ENCODE results near the gene PGLYRP4.

Gene PGLYRP4

DNA sequence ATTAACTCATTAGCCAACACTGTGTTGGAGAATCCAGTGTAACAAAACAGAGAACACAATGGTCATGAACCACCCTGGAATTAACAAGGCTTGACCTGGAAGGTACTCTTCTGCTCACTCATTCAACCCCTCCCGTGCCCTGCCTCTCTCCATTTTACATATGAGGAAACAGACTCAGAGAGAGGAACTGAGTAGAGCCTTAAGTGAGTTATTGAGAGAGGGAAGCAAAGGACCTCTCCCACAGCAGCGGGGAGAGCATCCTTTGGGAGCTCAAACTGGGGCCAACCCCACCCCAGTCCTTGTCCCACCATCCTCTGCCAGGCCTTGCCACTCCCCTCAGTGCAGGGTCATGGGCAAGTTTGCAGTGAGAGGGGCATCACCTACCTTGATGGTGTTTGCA, 25.4 kb upstream of the PGLYRP4 start:
- DNase-seq = no peak

DNA sequence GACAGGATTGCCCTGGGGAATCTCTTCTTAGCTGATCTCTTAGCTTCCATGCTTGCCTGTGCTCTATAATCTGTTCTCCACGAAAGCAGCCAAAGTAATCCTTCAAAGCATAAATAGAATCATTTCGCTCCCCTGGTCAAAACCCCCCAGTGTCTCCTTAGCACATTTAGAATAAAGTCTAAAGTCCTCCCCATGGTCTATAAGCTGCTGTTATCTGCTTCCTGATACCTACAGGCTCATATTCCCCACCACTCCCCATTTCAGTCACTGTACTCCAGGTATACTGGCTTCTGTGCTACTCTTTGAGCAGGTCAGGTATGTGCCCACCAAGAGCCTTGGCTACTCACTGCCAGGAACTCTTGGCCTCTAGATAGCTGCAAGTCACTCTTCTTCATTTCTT, 23.9 kb upstream of the PGLYRP4 start:
- no peak for DNase-seq

DNA sequence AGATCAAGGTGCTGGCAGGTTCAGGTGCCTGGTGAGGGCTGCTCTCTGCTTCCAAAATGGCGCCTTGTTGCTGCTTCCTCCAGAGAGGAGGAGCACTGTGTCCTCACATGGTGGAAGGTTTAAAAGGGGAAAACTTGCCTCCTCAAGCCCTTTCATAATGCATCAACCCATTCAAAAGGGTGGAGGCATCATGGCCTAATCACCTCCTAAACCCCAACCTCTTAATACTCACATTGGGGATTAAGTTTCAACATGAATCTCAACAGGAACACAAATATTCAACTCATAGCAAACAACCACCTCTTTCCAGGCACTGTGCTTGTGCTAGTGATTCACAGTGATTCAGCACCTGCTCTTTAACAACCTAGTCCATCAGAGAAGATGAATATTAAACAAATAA, 22.6 kb upstream of the PGLYRP4 start:
- DNase-seq = no peak

DNA sequence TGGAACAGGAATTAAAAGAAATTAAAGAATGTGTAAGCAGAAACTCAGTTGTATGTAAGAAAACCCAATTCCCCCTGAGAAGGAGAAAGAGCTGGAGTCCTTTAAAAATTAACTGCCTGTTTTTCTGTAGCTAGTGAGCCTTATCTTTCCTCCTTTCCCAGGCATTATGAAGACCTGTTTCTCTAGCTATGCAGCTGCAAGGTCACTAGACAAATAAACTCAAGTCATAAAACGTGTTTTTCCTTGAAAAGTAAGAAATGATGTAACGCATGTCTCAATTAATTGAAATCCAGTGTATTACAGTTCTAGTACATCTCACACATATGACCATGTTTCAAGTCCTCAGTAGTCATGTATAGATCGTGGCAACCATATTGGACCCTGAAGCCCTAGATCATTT, 21.5 kb upstream of the PGLYRP4 start:
- no peak for DNase-seq

DNA sequence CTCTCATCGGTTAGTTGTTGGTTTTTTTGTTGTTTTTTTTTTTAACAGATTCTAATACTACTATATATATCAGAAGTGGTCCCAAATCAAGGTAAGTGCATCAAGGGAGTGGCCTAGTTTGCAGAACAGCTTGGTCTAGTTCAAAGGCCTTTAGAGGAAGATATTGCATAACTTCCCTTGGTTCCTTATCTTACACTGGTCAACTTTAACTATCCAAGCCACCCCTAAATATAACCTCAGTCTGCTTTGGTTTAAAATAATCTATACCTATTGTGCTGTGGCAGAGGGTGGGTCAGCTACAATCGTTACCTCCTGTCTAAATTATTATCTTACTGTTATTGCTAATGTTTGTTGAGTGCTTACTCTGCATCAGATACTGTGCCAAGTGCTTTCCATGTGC, 19.9 kb upstream of the PGLYRP4 start:
- DNase-seq = no peak

DNA sequence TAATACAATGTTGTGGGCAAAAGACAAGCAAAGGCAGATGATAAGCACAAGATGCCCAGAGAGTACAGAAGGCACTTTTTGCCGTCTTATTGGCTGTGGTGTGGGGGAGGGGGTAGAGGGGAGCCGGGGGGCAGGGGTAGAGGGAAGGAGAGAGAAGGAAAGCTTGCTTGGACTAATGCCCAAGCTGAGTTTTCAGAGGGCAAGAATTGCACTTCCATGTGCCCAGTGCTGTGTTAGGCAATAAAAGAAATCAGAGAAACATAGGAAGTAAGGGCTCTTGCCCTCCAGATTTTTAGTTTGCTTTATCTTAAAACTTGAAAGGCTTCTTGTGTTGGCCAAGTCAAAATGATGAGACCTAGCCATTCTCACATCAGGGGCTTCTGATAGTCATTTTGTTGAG, 18.4 kb upstream of the PGLYRP4 start:
- no peak for DNase-seq

DNA sequence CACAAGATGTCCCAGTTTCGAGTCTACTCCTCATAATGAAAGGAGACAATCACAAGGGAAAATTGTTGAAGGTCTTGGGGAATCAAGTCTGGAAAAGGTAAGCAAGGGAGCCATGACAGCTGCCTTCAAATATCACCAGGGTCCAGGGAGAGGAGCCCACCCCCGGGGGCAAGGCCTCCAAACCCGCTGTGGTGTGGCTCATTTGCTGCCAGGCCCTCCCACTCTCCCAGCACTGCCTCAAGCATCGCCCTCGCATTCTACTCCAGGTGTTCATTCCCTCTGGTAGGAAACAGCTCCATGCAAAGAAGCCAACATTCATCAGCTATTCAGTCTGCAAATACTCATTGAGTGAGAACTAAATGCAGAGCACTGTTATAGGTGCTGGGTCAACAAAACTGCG, 17.6 kb upstream of the PGLYRP4 start:
- no peak for DNase-seq

DNA sequence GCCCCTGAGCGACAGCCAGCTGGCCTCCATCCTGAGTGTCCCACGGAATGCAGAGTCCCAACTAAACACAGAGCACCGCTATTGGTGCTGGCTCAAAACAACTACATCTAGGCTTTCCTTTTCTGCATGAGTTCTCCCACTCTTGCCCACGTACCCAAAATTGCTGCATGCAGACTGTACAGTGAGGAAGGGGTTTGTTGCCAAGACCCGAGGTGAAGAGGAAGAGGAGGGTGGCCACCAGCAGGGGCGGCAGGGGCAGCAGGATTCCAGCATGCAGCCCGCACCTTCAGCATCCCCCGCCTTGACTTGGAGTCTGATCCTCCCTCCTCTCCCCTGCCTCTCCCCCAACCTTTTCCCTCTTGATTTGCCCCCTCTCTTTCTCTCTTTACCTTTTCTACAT, 17.1 kb upstream of the PGLYRP4 start:
- no peak for DNase-seq

DNA sequence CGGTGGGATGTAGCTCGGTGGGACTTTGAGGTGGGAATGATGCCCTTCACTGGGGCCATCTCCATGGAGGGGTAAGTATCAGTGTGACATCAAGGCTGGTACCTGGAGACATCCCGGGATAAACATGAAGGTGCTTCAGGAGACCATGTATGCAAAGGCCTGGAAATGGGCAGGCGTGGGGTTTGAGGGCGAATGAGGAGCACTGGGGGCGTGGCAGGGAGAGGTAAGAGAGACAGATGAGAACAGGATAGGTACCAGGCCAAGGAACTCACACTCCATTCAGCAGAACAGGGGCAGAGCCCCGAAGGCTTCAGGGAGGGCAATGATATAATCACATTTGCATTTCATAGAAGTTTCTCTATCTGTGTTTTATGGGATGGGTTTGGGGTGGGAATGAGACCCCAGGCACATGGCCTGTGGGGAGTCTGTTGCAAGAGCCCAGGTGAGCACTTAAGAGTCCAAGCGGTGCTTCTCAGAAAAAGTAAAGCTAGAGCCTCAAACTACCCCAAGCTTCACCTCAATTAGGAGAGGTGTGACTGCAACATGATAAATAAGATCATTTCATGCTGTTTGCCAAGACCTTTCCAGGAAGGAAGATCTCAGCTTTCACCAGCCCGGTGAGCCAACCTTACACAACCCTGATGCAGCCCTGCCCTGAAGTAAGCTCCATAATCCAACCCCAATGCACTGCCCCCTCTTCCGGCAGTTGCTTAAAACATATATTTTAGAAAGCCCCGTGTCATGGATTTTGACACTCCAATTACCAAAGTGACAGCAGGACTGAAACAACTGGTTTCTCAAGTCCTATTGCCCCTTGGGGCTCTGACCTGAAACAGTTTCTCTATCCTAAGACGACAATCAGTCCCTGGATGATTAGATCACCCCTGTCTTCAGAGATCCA, 16.4 kb upstream of the PGLYRP4 start:
- DNase-seq = no peak

DNA sequence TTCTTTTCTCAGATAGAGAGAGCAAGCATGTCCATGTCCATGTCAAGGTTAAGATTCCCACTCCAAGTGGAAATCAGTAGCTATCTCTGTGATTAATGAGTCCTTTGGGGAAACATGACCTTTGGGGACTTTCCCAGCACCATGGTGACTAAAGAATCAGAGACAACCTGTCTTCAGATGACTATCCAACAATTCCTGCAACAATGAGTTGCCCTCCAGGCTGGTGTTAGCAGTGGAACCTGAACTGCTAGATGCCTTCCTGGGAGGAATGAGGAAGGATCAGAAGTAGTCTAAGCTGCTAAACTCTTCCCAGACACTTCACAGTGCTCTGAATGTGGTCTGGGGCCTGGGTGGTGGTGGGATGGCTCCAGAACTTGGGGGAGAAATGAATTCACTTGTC, 15.5 kb upstream of the PGLYRP4 start:
- DNase-seq = no peak

DNA sequence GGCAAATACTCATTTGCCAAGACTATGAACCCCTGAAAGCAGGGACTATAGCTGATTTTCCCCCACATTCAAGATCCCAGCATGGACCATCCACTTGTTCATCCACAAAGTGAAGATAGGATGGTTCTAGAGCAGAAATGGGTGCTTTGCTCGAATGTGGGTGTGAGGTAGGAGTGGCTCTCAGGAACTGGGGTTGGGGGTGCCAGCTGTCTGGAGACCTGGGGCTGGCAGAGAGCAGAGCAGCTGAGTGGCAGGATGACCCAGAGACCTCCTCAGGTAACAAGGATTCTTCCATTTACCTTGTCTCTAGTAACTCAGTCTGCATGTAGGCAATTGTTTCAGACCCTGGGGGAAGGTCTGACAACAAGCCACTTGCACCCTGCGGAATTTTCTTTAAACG, 15.0 kb upstream of the PGLYRP4 start:
- no peak for DNase-seq

DNA sequence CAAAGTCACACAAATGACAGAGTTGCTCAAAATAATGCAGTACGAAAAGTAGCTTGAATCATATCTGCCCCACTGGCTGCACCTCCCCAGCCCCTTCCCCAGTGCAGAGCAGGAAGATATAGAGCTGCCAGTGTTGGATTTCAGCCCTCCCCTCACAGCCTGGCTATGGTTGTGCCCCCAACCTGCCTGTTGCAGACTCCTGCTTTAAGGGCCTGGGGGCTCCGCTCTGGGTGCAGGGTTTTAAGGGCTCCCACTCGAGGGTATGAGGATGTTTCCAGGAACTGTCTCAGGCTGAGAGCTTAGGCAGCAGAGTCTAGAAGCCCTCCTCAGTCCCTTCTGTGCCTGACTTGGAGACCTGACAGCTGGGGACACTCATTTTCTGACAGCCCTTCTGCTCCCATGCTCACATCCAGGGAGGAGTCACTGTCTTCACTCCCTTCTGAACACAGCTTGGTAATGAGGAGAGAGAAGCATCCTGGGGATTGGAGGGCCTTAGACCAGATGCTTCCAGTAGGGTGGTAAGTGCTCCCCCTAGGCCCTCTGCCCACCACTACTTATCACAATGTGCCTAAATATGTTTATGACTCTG, 13.6 kb upstream of the PGLYRP4 start:
- DNase-seq = no peak

DNA sequence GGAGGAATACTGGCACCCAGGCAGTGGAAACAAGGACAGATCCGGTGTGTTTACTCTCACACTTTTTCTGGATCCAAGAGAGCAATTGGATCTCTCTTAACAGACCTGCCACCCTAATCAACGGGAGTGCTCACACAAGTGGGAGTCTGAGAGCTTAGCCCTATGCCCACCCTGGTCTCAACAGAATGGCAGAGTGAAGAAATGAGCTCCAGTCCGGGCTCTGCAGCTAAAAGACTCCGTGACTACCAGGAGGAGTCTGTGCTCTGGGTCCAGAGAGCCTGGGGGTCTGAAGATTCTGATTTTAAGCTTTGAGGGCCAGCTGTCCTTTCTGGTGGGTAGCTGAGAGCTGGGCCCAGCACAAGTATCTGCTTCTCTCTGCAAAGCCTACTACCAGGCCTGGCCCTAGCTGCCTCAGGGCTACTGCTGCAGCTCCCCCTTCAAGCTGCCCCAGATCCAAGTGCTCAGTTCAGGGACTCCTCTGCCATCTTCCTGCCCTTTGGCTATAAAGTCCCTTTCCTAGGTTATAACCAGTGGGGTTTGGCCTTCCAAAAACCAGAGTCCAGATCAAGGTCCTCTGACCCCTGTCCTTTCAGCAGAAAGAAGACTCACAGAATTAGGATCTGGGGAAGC, 13.0 kb upstream of the PGLYRP4 start:
- no peak for DNase-seq

DNA sequence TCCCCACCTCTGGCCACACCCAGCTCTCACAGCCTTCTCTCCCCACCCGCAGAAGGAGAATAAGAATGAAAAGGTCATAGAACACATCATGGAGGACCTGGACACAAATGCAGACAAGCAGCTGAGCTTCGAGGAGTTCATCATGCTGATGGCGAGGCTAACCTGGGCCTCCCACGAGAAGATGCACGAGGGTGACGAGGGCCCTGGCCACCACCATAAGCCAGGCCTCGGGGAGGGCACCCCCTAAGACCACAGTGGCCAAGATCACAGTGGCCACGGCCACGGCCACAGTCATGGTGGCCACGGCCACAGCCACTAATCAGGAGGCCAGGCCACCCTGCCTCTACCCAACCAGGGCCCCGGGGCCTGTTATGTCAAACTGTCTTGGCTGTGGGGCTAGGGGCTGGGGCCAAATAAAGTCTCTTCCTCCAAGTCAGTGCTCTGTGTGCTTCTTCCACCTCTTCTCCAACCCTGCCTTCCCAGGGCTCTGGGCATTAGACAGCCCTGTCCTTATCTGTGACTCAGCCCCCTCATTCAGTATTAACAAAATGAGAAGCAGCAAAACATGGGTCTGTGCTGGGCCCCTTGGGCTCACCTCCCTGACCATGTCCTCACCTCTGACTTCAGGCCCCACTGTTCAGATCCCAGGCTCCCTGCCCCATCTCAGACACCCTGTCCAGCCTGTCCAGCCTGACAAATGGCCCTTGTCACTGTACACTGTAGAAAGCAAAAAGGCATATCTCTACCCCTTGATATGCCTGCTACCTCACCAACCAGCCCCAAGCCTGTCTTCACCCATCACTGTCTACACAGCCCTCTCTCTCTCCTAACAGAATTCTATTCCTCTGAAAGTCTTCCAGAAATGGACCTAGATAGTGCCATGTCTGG, 12.2 kb upstream of the PGLYRP4 start:
- no peak for DNase-seq

DNA sequence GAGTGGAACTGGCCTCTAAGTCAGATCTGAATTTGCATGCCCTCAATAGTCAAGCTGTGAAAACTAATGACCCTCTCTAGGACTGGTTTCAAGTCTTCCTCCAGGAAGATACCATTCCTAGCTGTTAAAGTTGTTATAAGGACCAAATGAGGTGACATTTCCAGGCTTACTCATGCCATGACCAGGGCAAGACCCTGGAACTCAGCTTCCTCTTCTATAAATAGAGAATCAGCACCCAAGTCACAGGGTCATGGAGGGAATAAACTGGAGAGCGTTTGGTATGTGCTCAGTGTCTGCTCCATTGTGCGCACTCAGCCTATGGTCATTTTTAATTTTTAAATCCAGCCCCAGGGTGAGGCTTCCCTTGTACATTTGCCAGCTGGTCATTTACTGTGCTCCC, 11.5 kb upstream of the PGLYRP4 start:
- DNase-seq = no peak

DNA sequence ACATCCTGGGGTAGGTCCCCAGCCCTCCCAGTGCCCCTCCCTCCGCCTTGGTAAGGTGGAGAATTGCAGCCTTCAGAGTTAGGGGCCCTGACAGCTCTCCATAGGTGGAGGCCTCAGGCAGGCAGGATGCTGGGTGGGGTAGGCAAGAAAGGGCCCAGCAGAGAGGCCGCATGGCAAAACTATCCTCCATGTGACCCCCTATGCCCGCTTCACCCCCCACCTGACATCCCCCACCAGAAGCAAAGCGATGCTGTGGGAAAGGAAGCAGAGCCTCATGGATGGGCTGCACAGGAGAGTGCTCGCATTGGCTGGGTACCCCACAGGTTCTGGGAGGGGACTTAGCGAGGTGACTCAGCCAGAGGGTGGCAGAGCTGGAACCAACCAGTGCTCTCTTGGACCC, 10.6 kb upstream of the PGLYRP4 start:
- no peak for DNase-seq

DNA sequence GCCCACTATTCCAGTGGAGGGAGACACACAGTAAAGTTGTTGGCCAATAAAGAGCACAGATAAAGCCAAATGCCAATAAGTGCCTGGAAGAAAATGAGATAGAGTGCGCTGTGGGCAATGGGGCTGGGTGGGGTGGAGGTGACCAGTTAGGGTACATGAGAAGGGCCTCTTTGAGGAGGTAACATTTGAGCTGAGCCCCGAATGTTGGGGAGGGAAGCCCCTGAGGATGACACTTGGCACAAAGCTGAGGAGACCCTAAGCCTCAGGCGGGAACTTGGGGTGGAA, 10.0 kb upstream of the PGLYRP4 start:
- no peak for DNase-seq

DNA sequence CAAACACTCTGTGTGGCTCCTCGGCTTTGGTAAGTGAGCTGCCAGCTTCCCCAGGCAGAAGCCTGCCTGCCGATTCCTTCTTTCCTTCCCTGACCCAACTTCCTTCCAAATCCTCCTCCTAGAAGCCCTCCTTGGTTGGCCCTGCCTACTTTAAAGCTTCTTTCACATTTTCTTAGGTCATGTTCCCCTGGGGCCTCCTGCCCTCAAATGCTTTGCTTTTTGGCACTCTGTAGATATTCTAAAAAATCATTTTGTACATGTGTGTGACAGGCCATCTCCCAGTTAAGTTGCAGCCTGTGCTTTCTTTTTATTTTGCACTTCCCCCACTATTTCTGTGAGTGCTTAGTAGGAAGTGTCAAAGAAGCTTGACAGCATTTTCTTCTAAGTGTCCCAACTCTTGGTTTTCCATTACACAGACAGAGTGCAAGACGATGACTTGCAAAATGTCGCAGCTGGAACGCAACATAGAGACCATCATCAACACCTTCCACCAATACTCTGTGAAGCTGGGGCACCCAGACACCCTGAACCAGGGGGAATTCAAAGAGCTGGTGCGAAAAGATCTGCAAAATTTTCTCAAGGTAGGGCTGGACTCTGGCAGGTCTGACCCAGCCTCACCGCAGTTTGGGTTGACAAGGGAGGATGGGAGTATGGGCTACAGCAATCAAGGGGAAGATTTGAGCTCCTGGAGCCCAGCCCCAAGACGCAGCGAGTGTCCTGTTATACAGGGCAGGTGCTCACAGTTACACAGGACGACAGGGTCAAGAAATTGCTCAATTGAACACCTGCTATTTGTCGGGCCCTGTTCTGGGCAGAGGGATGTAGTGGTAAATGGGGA, 9.4 kb upstream of the PGLYRP4 start, which contains the start of gene S100A9:
S100A9 (plus strand) TSS at position 2 of the 838 bp plus-strand sequence; CDS start at position 432, 430 bp downstream.
- no peak for DNase-seq

DNA sequence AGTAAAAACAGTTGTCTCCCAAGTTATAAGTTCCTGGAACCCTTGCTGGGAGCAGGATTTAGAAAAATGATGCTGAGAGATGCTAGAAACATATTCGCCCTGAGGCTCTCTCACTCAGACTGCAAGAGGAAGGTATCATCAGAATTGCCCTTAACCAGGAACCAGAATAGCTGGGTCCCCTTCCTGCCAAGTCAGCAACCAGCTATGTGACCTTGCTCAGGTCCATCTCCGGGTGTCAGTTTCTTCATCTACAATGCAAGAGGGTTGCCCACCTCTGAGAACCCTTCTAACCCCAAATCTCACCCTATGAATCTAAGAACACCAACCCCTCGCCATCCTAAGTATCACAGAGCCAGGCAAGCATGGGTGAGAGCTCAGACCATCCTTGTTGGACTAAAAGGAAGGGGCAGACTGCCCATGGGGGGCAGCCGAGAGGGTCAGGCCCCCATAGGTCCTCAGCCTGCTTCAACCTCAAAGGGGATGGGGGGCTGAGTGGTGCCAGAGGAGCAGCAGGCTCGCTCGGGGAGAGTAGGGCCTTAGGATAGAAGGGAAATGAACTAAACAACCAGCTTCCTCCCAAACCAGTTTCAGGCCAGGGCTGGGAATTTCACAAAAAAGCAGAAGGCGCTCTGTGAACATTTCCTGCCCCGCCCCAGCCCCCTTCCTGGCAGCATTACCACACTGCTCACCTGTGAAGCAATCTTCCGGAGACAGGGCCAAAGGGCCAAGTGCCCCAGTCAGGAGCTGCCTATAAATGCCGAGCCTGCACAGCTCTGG, 8.6 kb upstream of the PGLYRP4 start:
- DNase-seq = no peak

DNA sequence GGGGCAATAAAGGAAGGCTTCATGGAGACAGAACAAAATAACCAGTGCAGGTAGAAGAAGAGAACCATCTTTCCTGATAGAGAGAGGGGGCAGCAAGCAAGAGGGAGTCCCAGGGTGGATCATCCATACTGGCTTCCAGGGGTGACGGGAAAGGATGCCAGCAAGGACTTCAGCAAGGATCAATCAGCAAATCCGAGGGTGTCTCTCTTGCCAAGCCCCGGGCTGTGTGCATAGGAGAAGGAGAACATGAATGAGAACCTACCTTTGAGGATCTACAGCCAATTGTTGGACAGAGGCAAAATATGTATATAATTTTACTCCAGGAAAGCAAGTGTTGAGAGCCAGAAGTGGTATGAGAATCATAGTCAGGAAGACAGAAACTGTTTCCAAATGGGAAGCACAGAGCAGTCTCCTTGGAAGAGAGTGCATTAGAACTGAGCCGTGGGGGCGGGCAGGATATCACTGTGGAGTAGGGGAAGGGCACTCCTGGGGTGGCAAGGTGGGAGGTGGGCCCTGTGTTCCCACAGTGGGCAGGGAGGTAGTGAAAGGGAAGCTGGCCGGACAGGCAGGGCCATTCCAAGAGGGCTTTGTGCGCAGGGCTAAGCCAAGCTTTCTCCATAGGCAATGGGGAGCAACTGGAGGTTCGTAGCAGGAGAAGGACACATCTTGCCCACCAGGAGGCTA, 7.9 kb upstream of the PGLYRP4 start:
- DNase-seq = no peak
